ENCODE results near the gene MICOS13.
"Not testable (repeated sequence)": the region's sequence is repeated elsewhere in the genome, so short reads cannot be mapped to it uniquely, and the experiment has no call there.

MICOS13 gene

GRCh38 chr19:5713228-5713627, 32.9 kb upstream of the MICOS13 start:
- H3K27ac ChIP-seq (ENCODE audit: insufficient read depth, low read length, poor library complexity, severe bottlenecking), result no peak overlapping the region
- peaks cover 40% of the 10 kb centered on the region for H3K36me3 ChIP-seq (ENCODE audit: control insufficient read depth, insufficient read depth, low read length)
- no peak overlapping the region for H3K4me3 ChIP-seq (ENCODE audit: insufficient read depth, low read depth, low read length, poor library complexity, severe bottlenecking)
- H3K4me1 ChIP-seq (ENCODE audit: control insufficient read depth, insufficient read depth, low read length, poor library complexity, severe bottlenecking), result no peaks in the 10 kb centered on the region
- H3K27me3 ChIP-seq (replicated peaks; ENCODE audit: control insufficient read depth, insufficient read depth, low read length, poor library complexity, severe bottlenecking), result no peaks in the 10 kb centered on the region
- DNase-seq, result no peak
- no peaks in the 10 kb centered on the region for H3K9me3 ChIP-seq (ENCODE audit: control insufficient read depth, low read length)

GRCh38 chr19:5711713-5712161, 31.4 kb upstream of the MICOS13 start:
- peaks cover 53% of the 10 kb centered on the region for H3K36me3 ChIP-seq (ENCODE audit: control insufficient read depth, insufficient read depth, low read length)
- no peak overlapping the region for H3K27ac ChIP-seq (ENCODE audit: insufficient read depth, low read length, poor library complexity, severe bottlenecking)

DNA sequence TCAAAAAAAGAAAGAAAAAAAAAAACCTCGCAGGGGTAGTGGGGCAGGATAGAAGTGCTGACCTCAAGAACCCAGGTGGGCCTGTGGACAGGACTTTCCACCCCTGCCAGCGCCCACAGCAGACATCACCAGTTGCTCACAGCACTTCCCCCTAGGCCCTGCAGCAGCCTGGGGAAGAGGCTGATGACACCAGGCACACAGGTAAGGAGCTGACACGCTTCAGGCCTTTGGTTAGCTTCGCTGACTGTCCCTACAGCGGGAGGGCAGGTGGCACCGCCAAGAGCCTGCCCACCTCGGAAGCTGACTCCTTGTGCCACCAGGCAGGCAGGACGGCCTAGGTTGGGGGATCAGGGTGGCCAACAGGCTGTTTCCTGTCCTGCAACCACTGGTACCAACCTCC, 30.7 kb upstream of the MICOS13 start:
- no peak for DNase-seq
- Histone ChIP-seq H3K36me3 (ENCODE audit: control insufficient read depth, insufficient read depth, low read length) (peaks cover 60% of the 10 kb centered on the region), H3K9me3 (ENCODE audit: control insufficient read depth, low read length) (no peaks in the 10 kb centered on the region), H3K27ac (ENCODE audit: insufficient read depth, low read length, poor library complexity, severe bottlenecking) (no peak overlapping the region), H3K4me1 (ENCODE audit: control insufficient read depth, insufficient read depth, low read length, poor library complexity, severe bottlenecking) (no peaks in the 10 kb centered on the region), H3K27me3 (replicated peaks; ENCODE audit: control insufficient read depth, insufficient read depth, low read length, poor library complexity, severe bottlenecking) (no peaks in the 10 kb centered on the region), H3K4me3 (ENCODE audit: insufficient read depth, low read depth, low read length, poor library complexity, severe bottlenecking) (no peak overlapping the region)

More at GRCh38 chr19:5711713-5712161, 31.4 kb upstream of the MICOS13 start:
- Histone ChIP-seq H3K4me3 (ENCODE audit: insufficient read depth, low read depth, low read length, poor library complexity, severe bottlenecking) (no peak overlapping the region), H3K27me3 (replicated peaks; ENCODE audit: control insufficient read depth, insufficient read depth, low read length, poor library complexity, severe bottlenecking) (no peaks in the 10 kb centered on the region), H3K9me3 (ENCODE audit: control insufficient read depth, low read length) (no peaks in the 10 kb centered on the region), H3K4me1 (ENCODE audit: control insufficient read depth, insufficient read depth, low read length, poor library complexity, severe bottlenecking) (no peaks in the 10 kb centered on the region)
- no peak for DNase-seq

DNA sequence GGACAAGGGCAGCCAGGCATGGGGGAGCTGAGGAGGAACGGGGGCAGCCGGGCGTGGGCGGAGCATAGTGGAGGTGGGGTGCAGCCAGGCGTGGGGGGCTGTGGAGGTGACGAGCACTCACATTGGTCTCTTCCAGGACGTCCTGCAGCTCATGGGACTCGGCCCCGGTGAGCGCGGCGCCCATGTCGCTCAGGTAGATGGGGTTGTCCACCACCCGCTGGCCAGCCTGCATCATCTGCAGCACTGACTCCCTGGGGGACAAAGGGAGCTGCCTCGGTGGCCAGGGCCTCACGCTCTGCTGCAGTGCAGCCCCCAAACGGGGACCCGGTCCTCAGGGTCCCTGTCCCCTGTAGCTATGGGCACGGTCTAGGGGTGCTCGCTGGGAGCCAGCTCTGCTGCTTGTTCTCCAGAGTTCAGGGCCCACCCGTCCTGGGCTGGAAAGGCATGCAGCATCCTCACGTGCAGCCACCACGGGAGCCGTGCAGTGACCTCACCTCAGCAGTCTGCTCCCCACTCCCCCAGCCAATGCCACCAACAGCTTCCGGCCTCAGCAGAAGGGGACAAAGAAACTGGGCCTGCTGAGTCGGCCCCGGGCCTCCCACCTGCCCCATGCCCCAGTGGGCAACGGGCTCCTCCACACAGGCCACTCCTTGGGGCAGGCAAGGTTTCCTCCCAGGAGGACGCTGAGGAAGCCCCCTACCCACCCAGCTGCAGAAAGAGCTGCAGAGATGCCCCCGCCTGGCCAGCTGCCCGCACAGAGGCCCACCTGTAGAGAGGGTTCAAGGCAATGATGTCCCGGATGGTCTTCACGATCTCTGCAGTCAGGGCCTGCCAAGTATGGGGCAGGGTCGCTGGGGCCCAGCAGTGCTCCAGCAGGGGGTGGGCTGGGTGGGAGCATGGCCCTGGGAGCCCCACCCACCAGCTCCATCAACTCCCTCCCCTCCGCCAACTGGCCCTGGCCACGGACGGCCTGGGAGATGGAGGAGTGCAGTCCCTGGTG, 27.6 kb upstream of the MICOS13 start:
- Histone ChIP-seq H3K4me3 (ENCODE audit: insufficient read depth, low read depth, low read length, poor library complexity, severe bottlenecking) (no peak overlapping the region), H3K27ac (ENCODE audit: insufficient read depth, low read length, poor library complexity, severe bottlenecking) (no peak overlapping the region), H3K4me1 (ENCODE audit: control insufficient read depth, insufficient read depth, low read length, poor library complexity, severe bottlenecking) (no peaks in the 10 kb centered on the region), H3K27me3 (replicated peaks; ENCODE audit: control insufficient read depth, insufficient read depth, low read length, poor library complexity, severe bottlenecking) (no peaks in the 10 kb centered on the region), H3K36me3 (ENCODE audit: control insufficient read depth, insufficient read depth, low read length) (peaks cover 67% of the 10 kb centered on the region), H3K9me3 (ENCODE audit: control insufficient read depth, low read length) (no peaks in the 10 kb centered on the region)
- no peak for DNase-seq

GRCh38 chr19:5706876-5707573, 26.7 kb upstream of the MICOS13 start:
- Histone ChIP-seq H3K4me3 (ENCODE audit: insufficient read depth, low read depth, low read length, poor library complexity, severe bottlenecking) (no peak overlapping the region), H3K9me3 (ENCODE audit: control insufficient read depth, low read length) (no peaks in the 10 kb centered on the region), H3K36me3 (ENCODE audit: control insufficient read depth, insufficient read depth, low read length) (peaks cover 58% of the 10 kb centered on the region), H3K4me1 (ENCODE audit: control insufficient read depth, insufficient read depth, low read length, poor library complexity, severe bottlenecking) (no peaks in the 10 kb centered on the region), H3K27me3 (replicated peaks; ENCODE audit: control insufficient read depth, insufficient read depth, low read length, poor library complexity, severe bottlenecking) (no peaks in the 10 kb centered on the region), H3K27ac (ENCODE audit: insufficient read depth, low read length, poor library complexity, severe bottlenecking) (no peak overlapping the region)
- DNase-seq, result no peak

GRCh38 chr19:5705552-5705951, 25.2 kb upstream of the MICOS13 start:
- Histone ChIP-seq H3K27me3 (replicated peaks; ENCODE audit: control insufficient read depth, insufficient read depth, low read length, poor library complexity, severe bottlenecking) (no peaks in the 10 kb centered on the region), H3K4me3 (ENCODE audit: insufficient read depth, low read depth, low read length, poor library complexity, severe bottlenecking) (no peak overlapping the region), H3K4me1 (ENCODE audit: control insufficient read depth, insufficient read depth, low read length, poor library complexity, severe bottlenecking) (no peaks in the 10 kb centered on the region), H3K27ac (ENCODE audit: insufficient read depth, low read length, poor library complexity, severe bottlenecking) (no peak overlapping the region), H3K9me3 (ENCODE audit: control insufficient read depth, low read length) (no peaks in the 10 kb centered on the region), H3K36me3 (ENCODE audit: control insufficient read depth, insufficient read depth, low read length) (peaks cover 44% of the 10 kb centered on the region)
- DNase-seq, result no peak

GRCh38 chr19:5703819-5704818, 23.8 kb upstream of the MICOS13 start:
- H3K4me1 ChIP-seq (ENCODE audit: control insufficient read depth, insufficient read depth, low read length, poor library complexity, severe bottlenecking), result no peaks in the 10 kb centered on the region
- H3K36me3 ChIP-seq (ENCODE audit: control insufficient read depth, insufficient read depth, low read length), result peaks cover 43% of the 10 kb centered on the region
- no peaks in the 10 kb centered on the region for H3K27me3 ChIP-seq (replicated peaks; ENCODE audit: control insufficient read depth, insufficient read depth, low read length, poor library complexity, severe bottlenecking)
- no peak for DNase-seq
- H3K27ac ChIP-seq (ENCODE audit: insufficient read depth, low read length, poor library complexity, severe bottlenecking), result no peak overlapping the region
- no peaks in the 10 kb centered on the region for H3K9me3 ChIP-seq (ENCODE audit: control insufficient read depth, low read length)
- no peak overlapping the region for H3K4me3 ChIP-seq (ENCODE audit: insufficient read depth, low read depth, low read length, poor library complexity, severe bottlenecking)

DNA sequence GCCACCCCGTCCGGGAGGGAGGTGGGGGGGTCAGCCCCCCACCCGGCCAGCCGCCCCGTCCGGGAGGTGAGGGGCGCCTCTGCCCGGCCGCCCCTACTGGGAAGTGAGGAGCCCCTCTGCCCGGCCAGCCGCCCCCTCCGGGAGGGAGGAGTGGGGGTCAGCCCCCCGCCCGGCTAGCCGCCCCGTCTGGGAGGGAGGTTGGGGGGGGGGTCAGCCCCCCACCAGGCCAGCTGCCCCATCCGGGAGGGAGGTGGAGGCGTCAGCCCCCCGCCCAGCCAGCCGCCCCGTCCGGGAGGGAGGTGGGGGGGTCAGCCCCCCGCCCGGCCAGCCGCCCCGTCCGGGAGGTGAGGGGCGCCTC, 21.7 kb upstream of the MICOS13 start:
- H3K27ac ChIP-seq (ENCODE audit: insufficient read depth, low read length, poor library complexity, severe bottlenecking); DNase-seq; H3K9me3 ChIP-seq (ENCODE audit: control insufficient read depth, low read length); H3K4me1 ChIP-seq (ENCODE audit: control insufficient read depth, insufficient read depth, low read length, poor library complexity, severe bottlenecking); H3K27me3 ChIP-seq (replicated peaks; ENCODE audit: control insufficient read depth, insufficient read depth, low read length, poor library complexity, severe bottlenecking); H3K4me3 ChIP-seq (ENCODE audit: insufficient read depth, low read depth, low read length, poor library complexity, severe bottlenecking): not testable (repeated sequence)
- H3K36me3 ChIP-seq (ENCODE audit: control insufficient read depth, insufficient read depth, low read length), result peaks cover 48% of the 10 kb centered on the region

DNA sequence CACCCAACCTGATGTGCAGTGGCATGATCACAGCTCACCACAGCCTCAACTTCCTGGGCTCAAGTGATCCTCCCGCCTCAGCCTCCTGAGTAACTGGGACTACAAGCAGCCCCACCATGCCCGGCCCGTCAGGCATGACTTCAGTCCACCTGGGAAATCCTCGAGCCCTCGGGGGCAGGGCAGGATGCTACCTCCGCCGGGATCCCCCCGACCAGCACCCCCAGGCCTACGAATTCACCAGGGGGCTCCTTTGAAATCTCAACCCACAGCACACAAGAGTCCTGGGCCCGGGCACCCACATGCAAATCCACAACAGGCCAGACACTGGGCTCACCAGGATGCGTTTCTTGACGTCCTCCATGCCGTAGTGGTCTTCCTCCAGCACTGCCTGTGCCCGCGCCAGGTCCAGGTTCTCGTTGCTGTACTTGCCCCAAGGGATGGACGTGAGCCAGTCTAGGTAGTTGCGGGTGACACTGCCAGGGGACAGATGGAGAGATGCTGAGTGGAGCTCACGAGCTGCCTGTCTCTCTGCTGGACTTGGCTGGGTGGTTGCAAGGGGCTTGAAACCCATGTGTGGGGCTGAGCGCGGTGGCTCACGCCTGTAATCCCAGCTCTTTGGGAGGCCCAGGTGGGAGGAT, 20.3 kb upstream of the MICOS13 start:
- H3K9me3 ChIP-seq (ENCODE audit: control insufficient read depth, low read length), result no peaks in the 10 kb centered on the region
- peaks cover 48% of the 10 kb centered on the region for H3K36me3 ChIP-seq (ENCODE audit: control insufficient read depth, insufficient read depth, low read length)
- no peak for DNase-seq
- no peaks in the 10 kb centered on the region for H3K27me3 ChIP-seq (replicated peaks; ENCODE audit: control insufficient read depth, insufficient read depth, low read length, poor library complexity, severe bottlenecking)
- H3K27ac ChIP-seq (ENCODE audit: insufficient read depth, low read length, poor library complexity, severe bottlenecking), result no peak overlapping the region
- no peak overlapping the region for H3K4me3 ChIP-seq (ENCODE audit: insufficient read depth, low read depth, low read length, poor library complexity, severe bottlenecking)
- H3K4me1 ChIP-seq (ENCODE audit: control insufficient read depth, insufficient read depth, low read length, poor library complexity, severe bottlenecking), result no peaks in the 10 kb centered on the region
